Right lung (tissue), 10 donors: Measurements from ENCODE around the gene DUSP1. TPM values are rescaled to one million over a fixed set of nuclear protein-coding genes. Genes with fewer than 3 reads are reported as not detected.
"Not testable (repeated sequence)": the region's sequence is repeated elsewhere in the genome, so short reads cannot be mapped to it uniquely, and the experiment has no call there.

Experiments used
- DNase-seq, 2 donors: peaks; one replicate each; pipeline ENCODE4 v3.0.0-alpha.2; 2013
- long read RNA-seq, 8 donors: transcript quantifications; one replicate each; lab custom pipeline, GENCODE V29; 2026
- polyA plus RNA-seq, 5 donors: library from polyadenylated mRNA; unstranded; fragments of 120-200 nt; gene quantifications; one replicate each; pipeline versions ENCODE4 v1.2.1 to v1.2.3, GENCODE V29; 2013; ENCODE audit warnings: inconsistent platforms in 1 of 5, low replicate concordance in 1 of 5; ENCODE audit not compliant: insufficient read length in 5 of 5, insufficient read depth in 1 of 5

The DUSP1 gene
- polyA plus RNA-seq: 100 to 1,000 TPM in 4 of 5 donors, 10 to 100 TPM in 1; 48.9 to 336 (median 223) TPM
- long read RNA-seq, donor 1, transcript DUSP1-201 (4 exons, 2,019 nt): major isoform, 92 of 159 reads
- long read RNA-seq, donor 1, partial matches to known transcripts: 46 of 159 reads
- long read RNA-seq, donor 1, other reads (novel, unspliced or antisense): 21 of 159 reads
- long read RNA-seq, donor 2, transcript DUSP1-201 (4 exons, 2,019 nt): major isoform, 98 of 208 reads
- long read RNA-seq, donor 2, partial matches to known transcripts: 101 of 208 reads
- long read RNA-seq, donor 2, other reads (novel, unspliced or antisense): 9 of 208 reads
- long read RNA-seq, donor 3, transcript DUSP1-201 (4 exons, 2,019 nt): major isoform, 30 of 41 reads
- long read RNA-seq, donor 3, partial matches to known transcripts: 6 of 41 reads
- long read RNA-seq, donor 3, other reads (novel, unspliced or antisense): 5 of 41 reads
- long read RNA-seq, donor 4, transcript DUSP1-201 (4 exons, 2,019 nt): major isoform, 27 of 34 reads
- long read RNA-seq, donor 4, partial matches to known transcripts: 7 of 34 reads
- long read RNA-seq, donor 4, other reads (novel, unspliced or antisense): 0 of 34 reads
- long read RNA-seq, donor 5, transcript DUSP1-201 (4 exons, 2,019 nt): major isoform, 57 of 82 reads
- long read RNA-seq, donor 5, partial matches to known transcripts: 19 of 82 reads
- long read RNA-seq, donor 5, other reads (novel, unspliced or antisense): 6 of 82 reads
- long read RNA-seq, donor 6, transcript DUSP1-201 (4 exons, 2,019 nt): major isoform, 192 of 233 reads
- long read RNA-seq, donor 6, partial matches to known transcripts: 22 of 233 reads
- long read RNA-seq, donor 6, other reads (novel, unspliced or antisense): 19 of 233 reads
- long read RNA-seq, donor 7, transcript DUSP1-201 (4 exons, 2,019 nt): major isoform, 92 of 120 reads
- long read RNA-seq, donor 7, partial matches to known transcripts: 13 of 120 reads
- long read RNA-seq, donor 7, other reads (novel, unspliced or antisense): 15 of 120 reads
- long read RNA-seq, donor 8, transcript DUSP1-201 (4 exons, 2,019 nt): major isoform, 33 of 33 reads
- long read RNA-seq, donor 8, partial matches to known transcripts: 0 of 33 reads
- long read RNA-seq, donor 8, other reads (novel, unspliced or antisense): 0 of 33 reads

- peak; percentile 98 to 99 for DNase-seq
Observed at GRCh38 chr5:172770675-172771438, at the start of gene DUSP1. TSS of gene DUSP1 (minus strand) at chr5:172771195. CDS start at chr5:172770952, 243 bp downstream.

GRCh38 chr5:172820046-172820767 is 49.2 kb upstream of the DUSP1 start:
- no peak for DNase-seq

- DNase-seq: no peak
Observed at GRCh38 chr5:172819569-172819968, 48.6 kb upstream of the DUSP1 start.

GRCh38 chr5:172818081-172818480 is 47.1 kb upstream of the DUSP1 start:
- DNase-seq: no peak

GRCh38 chr5:172817664-172818063 is 46.7 kb upstream of the DUSP1 start:
- DNase-seq: no peak

- DNase-seq: no peak
Observed at GRCh38 chr5:172816925-172817562, 46.0 kb upstream of the DUSP1 start.

GRCh38 chr5:172815631-172816030 is 44.6 kb upstream of the DUSP1 start:
- DNase-seq: no peak

GRCh38 chr5:172810996-172811395 is 40.0 kb upstream of the DUSP1 start:
- DNase-seq: not testable (repeated sequence)

- DNase-seq: no peak
Observed at GRCh38 chr5:172809774-172810173, 38.8 kb upstream of the DUSP1 start.

- no peak for DNase-seq
Observed at GRCh38 chr5:172807766-172808311, 36.8 kb upstream of the DUSP1 start.

GRCh38 chr5:172806897-172807672 is 36.1 kb upstream of the DUSP1 start:
- peak; percentile 70 to 73 for DNase-seq

GRCh38 chr5:172805736-172806255 is 34.8 kb upstream of the DUSP1 start:
- no peak for DNase-seq

GRCh38 chr5:172805018-172805683 is 34.2 kb upstream of the DUSP1 start:
- no peak for DNase-seq

- no peak for DNase-seq
Observed at GRCh38 chr5:172802567-172803176, 31.7 kb upstream of the DUSP1 start.

- no peak for DNase-seq
Observed at GRCh38 chr5:172802112-172802511, 31.1 kb upstream of the DUSP1 start.

GRCh38 chr5:172801179-172801671 is 30.2 kb upstream of the DUSP1 start:
- DNase-seq: no peak

GRCh38 chr5:172800088-172800551 is 29.1 kb upstream of the DUSP1 start:
- DNase-seq: no peak
